Hepatocyte (in vitro differentiated cells): ENCODE measurements around the gene RAB8A. TPM values are rescaled to one million over a fixed set of nuclear protein-coding genes. Genes with fewer than 3 reads are reported as not detected.

ENCODE experiments used
- DNase-seq: peaks from one replicate; pipeline ENCODE4 v3.0.0-alpha.2; 2016; ENCODE audit warnings: low spot score
- H2AFZ ChIP-seq: fragments of 200-600 bp; sonication (generic); 2 replicates; pipeline ENCODE4 v1.6.0; 2016; ENCODE audit warnings: antibody characterized with exemption, mild to moderate bottlenecking
- H3K27ac ChIP-seq: fragments of 200-600 bp; sonication (generic); 2 replicates; pipeline ENCODE4 v1.5.1; 2016; ENCODE audit warnings: mild to moderate bottlenecking
- H3K27me3 ChIP-seq: fragments of 200-600 bp; sonication (generic); 2 replicates; pipeline ENCODE4 v1.6.1; 2016
- H3K36me3 ChIP-seq: fragments of 200-600 bp; sonication (generic); replicated peaks from 2 replicates; pipeline ENCODE4 v1.5.1; 2016; ENCODE audit warnings: low read depth; ENCODE audit not compliant: insufficient read depth
- H3K4me1 ChIP-seq: fragments of 200-600 bp; sonication (generic); 2 replicates; pipeline ENCODE4 v1.5.1; 2016; ENCODE audit warnings: mild to moderate bottlenecking, moderate library complexity; ENCODE audit not compliant: insufficient read depth
- H3K4me2 ChIP-seq: fragments of 200-600 bp; sonication (generic); 2 replicates; pipeline ENCODE4 v1.6.0; 2016
- H3K4me3 ChIP-seq: fragments of 200-600 bp; sonication (generic); 2 replicates; pipeline ENCODE4 v1.5.1; 2016; ENCODE audit warnings: mild to moderate bottlenecking
- H3K79me2 ChIP-seq: fragments of 200-600 bp; sonication (generic); 2 replicates; pipeline ENCODE4 v1.6.0; 2017; ENCODE audit warnings: mild to moderate bottlenecking
- H3K9me2 ChIP-seq: fragments of 200-600 bp; sonication (generic); replicated peaks from 2 replicates; pipeline ENCODE4 v1.6.0; 2017; ENCODE audit warnings: mild to moderate bottlenecking; ENCODE audit not compliant: insufficient read depth
- H3K9me3 ChIP-seq: fragments of 200-600 bp; sonication (generic); 2 replicates; pipeline ENCODE4 v1.5.1; 2016; ENCODE audit warnings: low read depth, mild to moderate bottlenecking
- H4K20me1 ChIP-seq: fragments of 200-600 bp; sonication (generic); 2 replicates; pipeline ENCODE4 v1.6.0; 2016; ENCODE audit warnings: mild to moderate bottlenecking; ENCODE audit not compliant: insufficient read depth, poor library complexity, severe bottlenecking
- CTCF ChIP-seq: fragments of 200-600 bp; sonication (generic); IDR thresholded peaks from 2 replicates; pipeline ENCODE4 v1.5.1; 2016; ENCODE audit warnings: antibody characterized with exemption, mild to moderate bottlenecking; ENCODE audit not compliant: poor library complexity
- EZH2 ChIP-seq: fragments of 200-600 bp; sonication (generic); IDR thresholded peaks from 2 replicates; pipeline ENCODE4 v1.6.1; 2016; ENCODE audit warnings: antibody characterized with exemption, mild to moderate bottlenecking, borderline replicate concordance
- EZH2phosphoT487 ChIP-seq: fragments of 200-600 bp; sonication (generic); IDR thresholded peaks from one replicate; pipeline ENCODE4 v1.6.1; 2018; ENCODE audit warnings: antibody characterized with exemption, mild to moderate bottlenecking, low read depth, moderate library complexity; ENCODE audit not compliant: unreplicated experiment, severe bottlenecking
- WGBS: methylation state at CpG from one replicate; pipeline ENCODE4 v1.1.6; 2016; ENCODE audit warnings: low lambda C conversion rate; ENCODE audit errors: missing lambda C conversion rate; 5-methylcytosine and 5-hydroxymethylcytosine counted together
- polyA plus RNA-seq: library from polyadenylated mRNA; unstranded; fragments of >200 nt; fragmentation: Nextera tagmentation; extraction: Ambion mirVana; gene quantifications from 2 replicates; pipeline ENCODE4 v1.2.1, GENCODE V29; 2016
- total RNA-seq: library from RNA; depleted of rRNA; stranded (reverse); fragments of >200 nt; gene quantifications from 2 replicates; pipeline ENCODE4 v1.2.3, GENCODE V29; 2014

RAB8A gene
- total and polyA plus RNA-seq, 2 experiments from 2014 or later = 60.2 to 89.5 TPM

GRCh38 chr19:16139752-16140151, 28.1 kb downstream of the RAB8A start:
- H3K27ac ChIP-seq = no peak overlapping the region
- no peaks in the 10 kb centered on the region for H4K20me1 ChIP-seq
- TF ChIP-seq EZH2phosphoT487 = no peak
- TF ChIP-seq CTCF = no peak
- no peak for TF ChIP-seq EZH2
- WGBS = 93% methylated on average over 13 of the region's 13 CpGs
- no peaks in the 10 kb centered on the region for H3K9me2 ChIP-seq
- H3K79me2 ChIP-seq = no peaks in the 10 kb centered on the region
- no peak for DNase-seq
- H3K27me3 ChIP-seq = no peaks in the 10 kb centered on the region
- H3K9me3 ChIP-seq = no peaks in the 10 kb centered on the region
- H3K4me3 ChIP-seq = no peak overlapping the region
- no peak overlapping the region for H2AFZ ChIP-seq
- no peak overlapping the region for H3K4me2 ChIP-seq
- H3K36me3 ChIP-seq = no peaks in the 10 kb centered on the region
- H3K4me1 ChIP-seq = no peaks in the 10 kb centered on the region

- TF ChIP-seq CTCF (no peak), EZH2phosphoT487 (no peak), EZH2 (no peak)
- WGBS = 65% methylated on average over 4 of the region's 4 CpGs
- no peaks in the 10 kb centered on the region for H3K9me3 ChIP-seq
- no peaks in the 10 kb centered on the region for H3K9me2 ChIP-seq
- H3K4me1 ChIP-seq = no peaks in the 10 kb centered on the region
- no peak for DNase-seq
- H3K79me2 ChIP-seq = no peaks in the 10 kb centered on the region
- H3K4me2 ChIP-seq = no peak overlapping the region
- H3K4me3 ChIP-seq = no peak overlapping the region
- no peaks in the 10 kb centered on the region for H4K20me1 ChIP-seq
- no peak overlapping the region for H3K27ac ChIP-seq
- no peaks in the 10 kb centered on the region for H3K27me3 ChIP-seq
- H2AFZ ChIP-seq = no peak overlapping the region
- H3K36me3 ChIP-seq = no peaks in the 10 kb centered on the region
Measured at GRCh38 chr19:16141043-16141442, 29.4 kb downstream of the RAB8A start.

- Histone ChIP-seq H4K20me1 (no peaks in the 10 kb centered on the region), H3K27ac (no peak overlapping the region), H2AFZ (no peak overlapping the region), H3K4me2 (no peak overlapping the region), H3K4me1 (no peaks in the 10 kb centered on the region), H3K9me2 (no peaks in the 10 kb centered on the region), H3K27me3 (no peaks in the 10 kb centered on the region), H3K4me3 (no peak overlapping the region), H3K9me3 (no peaks in the 10 kb centered on the region), H3K36me3 (no peaks in the 10 kb centered on the region), H3K79me2 (no peaks in the 10 kb centered on the region)
- WGBS = 92% methylated on average over 9 of the region's 9 CpGs
- TF ChIP-seq CTCF = no peak
- TF ChIP-seq EZH2phosphoT487 = no peak
- no peak for TF ChIP-seq EZH2
- no peak for DNase-seq
Measured at GRCh38 chr19:16142032-16142580, 30.4 kb downstream of the RAB8A start.
